ENCODE measurements around the gene HLF.

Gene HLF

DNA sequence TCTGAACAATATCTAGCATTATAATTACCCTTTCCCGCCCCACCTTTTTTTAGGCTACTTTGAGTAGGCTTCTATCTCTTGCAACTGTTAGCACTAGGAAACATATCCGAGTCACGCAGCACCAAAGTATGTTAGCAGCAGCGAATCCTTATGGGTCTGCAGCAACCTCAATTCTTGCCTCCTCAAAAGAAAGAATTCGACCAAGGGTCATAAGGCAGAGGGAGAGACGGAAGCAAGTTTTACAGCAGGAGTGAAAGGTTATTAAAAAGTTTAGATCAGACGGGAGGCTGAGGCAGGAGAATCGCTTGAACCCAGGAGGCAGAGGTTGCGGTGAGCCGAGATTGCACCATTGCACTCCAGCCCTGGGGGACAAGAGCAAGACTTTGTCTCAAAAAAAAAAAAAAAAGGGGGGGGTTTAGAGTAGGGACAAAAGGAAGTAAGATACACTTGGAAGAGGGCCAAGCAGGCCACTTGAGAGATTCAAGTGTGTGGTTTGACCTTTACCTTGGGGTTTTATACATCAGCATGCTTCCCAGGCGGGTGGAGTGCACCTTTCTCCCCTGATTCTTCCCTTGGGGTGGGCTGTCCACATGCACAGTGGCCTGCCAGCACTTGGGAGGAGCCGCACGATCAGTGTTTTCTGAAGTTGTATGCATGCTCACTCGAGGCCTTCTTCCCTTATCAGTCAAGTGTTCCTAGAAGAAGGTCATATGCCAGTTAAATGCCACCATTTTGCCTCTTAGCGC is 67.7 kb downstream of the HLF start:
- Histone ChIP-seq H3K36me3 (ENCODE audit: control insufficient read depth, insufficient read depth, low read length) (no peaks in the 10 kb centered on the region), H3K4me3 (replicated peaks; ENCODE audit: low read depth, low read length) (no peak overlapping the region), H3K27me3 (replicated peaks; ENCODE audit: control insufficient read depth, insufficient read depth, low read length) (no peaks in the 10 kb centered on the region; the same call in 1 of the 2 replicates)
- no peak for DNase-seq (ENCODE audit: extremely low read depth, insufficient read length)
- TF ChIP-seq, protein P1, sequence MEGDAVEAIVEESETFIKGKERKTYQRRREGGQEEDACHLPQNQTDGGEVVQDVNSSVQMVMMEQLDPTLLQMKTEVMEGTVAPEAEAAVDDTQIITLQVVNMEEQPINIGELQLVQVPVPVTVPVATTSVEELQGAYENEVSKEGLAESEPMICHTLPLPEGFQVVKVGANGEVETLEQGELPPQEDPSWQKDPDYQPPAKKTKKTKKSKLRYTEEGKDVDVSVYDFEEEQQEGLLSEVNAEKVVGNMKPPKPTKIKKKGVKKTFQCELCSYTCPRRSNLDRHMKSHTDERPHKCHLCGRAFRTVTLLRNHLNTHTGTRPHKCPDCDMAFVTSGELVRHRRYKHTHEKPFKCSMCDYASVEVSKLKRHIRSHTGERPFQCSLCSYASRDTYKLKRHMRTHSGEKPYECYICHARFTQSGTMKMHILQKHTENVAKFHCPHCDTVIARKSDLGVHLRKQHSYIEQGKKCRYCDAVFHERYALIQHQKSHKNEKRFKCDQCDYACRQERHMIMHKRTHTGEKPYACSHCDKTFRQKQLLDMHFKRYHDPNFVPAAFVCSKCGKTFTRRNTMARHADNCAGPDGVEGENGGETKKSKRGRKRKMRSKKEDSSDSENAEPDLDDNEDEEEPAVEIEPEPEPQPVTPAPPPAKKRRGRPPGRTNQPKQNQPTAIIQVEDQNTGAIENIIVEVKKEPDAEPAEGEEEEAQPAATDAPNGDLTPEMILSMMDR (IDR thresholded peaks at IDR 0.05; ENCODE audit: insufficient read depth, low read length, poor library complexity, severe bottlenecking) = no peak

DNA sequence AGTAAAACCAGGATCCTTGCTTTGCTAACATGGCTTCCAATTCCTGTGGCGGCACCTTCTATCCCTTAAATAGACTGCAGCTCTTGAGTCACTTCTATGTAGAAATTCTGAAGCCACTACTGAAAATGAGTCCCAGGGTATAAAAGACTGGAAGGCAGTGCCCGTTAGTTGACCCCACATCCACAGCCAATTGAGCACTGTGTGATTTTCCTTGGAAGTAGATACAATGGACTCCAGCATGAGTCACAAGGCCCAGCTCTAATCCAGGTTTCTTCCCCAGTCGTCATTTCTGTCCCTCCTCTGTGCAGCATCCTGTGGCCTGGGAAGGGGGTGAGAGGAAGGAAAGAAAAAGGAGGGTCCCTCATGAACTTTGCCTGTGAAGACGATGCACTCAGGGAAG is 69.5 kb downstream of the HLF start:
- TF ChIP-seq, protein P1 (IDR thresholded peaks at IDR 0.05; ENCODE audit: insufficient read depth, low read length, poor library complexity, severe bottlenecking) = no peak
- Histone ChIP-seq H3K4me3 (replicated peaks; ENCODE audit: low read depth, low read length) (no peak overlapping the region), H3K27me3 (replicated peaks; ENCODE audit: control insufficient read depth, insufficient read depth, low read length) (no peaks in the 10 kb centered on the region; the same call in 1 of the 2 replicates), H3K36me3 (ENCODE audit: control insufficient read depth, insufficient read depth, low read length) (no peaks in the 10 kb centered on the region)
- no peak for DNase-seq (ENCODE audit: extremely low read depth, insufficient read length)

DNA sequence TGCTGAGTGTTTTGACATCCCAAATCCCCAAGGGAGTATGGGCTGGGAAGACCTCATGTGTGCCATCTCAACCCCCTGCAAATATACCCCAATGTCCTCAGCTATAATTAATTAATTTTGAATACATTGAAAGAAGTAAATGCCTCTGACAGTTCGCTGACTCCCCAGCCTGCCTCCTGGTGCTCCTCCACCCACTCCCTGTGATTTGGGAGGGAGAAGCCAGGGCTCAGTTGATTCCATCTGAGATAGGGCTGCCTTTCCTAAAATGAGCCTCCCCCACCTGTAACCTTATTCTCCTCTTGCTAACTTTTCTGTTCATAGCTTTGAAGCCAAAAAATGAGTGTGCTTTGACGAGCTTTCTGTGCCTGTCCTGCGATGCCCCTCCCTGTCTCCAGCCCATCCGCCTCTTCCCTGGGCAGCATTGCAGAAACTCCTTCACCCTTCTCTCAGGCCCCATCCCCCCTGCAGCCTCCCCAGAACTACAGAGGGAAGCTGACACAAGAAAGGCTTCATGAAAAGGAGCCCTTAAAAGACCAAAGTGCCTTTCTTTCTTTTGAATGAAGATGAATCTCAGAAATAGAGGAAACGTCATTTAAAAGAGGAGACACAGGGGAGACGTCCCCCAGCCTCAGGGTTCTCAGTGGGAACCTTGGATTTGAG is 70.3 kb downstream of the HLF start:
- DNase-seq (ENCODE audit: extremely low read depth, insufficient read length) = no peak
- H3K27me3 ChIP-seq (replicated peaks; ENCODE audit: control insufficient read depth, insufficient read depth, low read length) = no peaks in the 10 kb centered on the region; the same call in 1 of the 2 replicates
- H3K4me3 ChIP-seq (replicated peaks; ENCODE audit: low read depth, low read length) = no peak overlapping the region
- TF ChIP-seq, protein P1 (IDR thresholded peaks at IDR 0.05; ENCODE audit: insufficient read depth, low read length, poor library complexity, severe bottlenecking) = no peak
- H3K36me3 ChIP-seq (ENCODE audit: control insufficient read depth, insufficient read depth, low read length) = no peaks in the 10 kb centered on the region

DNA sequence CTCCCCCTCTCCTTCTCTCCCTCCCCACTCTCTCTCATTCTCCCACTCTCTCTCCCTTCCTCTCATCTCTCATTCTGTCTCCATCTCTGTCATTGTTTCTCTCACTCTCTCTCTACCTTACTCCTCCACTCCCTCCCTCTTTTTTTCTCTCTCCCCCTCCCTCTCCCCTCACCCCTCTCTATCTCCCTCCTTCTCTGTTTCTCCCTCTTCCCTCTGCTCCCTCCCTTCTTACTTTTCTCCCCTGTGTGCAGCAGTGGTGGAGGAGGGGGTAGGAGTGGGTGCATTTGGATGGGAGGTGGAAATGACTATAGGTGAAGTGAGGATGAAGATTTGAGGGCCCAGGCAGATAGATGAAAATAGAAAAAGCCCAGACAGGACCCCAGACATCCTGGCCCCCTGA is 70.9 kb downstream of the HLF start:
- DNase-seq (ENCODE audit: extremely low read depth, insufficient read length) = no peak
- Histone ChIP-seq H3K27me3 (replicated peaks; ENCODE audit: control insufficient read depth, insufficient read depth, low read length) (no peaks in the 10 kb centered on the region; the same call in 1 of the 2 replicates), H3K4me3 (replicated peaks; ENCODE audit: low read depth, low read length) (no peak overlapping the region), H3K36me3 (ENCODE audit: control insufficient read depth, insufficient read depth, low read length) (no peaks in the 10 kb centered on the region)
- TF ChIP-seq, protein P1 (IDR thresholded peaks at IDR 0.05; ENCODE audit: insufficient read depth, low read length, poor library complexity, severe bottlenecking) = no peak

DNA sequence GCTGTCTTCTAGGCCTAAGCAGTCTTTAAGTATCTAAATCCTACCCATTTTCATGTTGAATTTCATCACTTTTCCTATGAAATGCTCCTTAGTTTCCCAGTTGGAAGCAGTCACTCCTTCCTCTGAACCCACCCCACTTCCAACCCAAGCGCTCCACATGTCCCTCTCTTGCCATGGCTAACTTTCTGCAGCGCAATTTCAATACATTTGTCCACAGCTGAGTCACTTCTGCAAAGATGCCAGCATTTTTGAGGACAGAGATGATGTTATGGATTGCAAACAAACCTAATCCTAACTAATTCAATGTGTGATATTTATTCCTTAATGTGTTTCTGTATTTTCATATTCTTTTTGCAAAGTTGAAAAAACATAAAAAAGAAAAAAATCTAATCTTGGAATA is 71.7 kb downstream of the HLF start:
- TF ChIP-seq, protein P1 (IDR thresholded peaks at IDR 0.05; ENCODE audit: insufficient read depth, low read length, poor library complexity, severe bottlenecking) = no peak
- Histone ChIP-seq H3K27me3 (replicated peaks; ENCODE audit: control insufficient read depth, insufficient read depth, low read length) (no peaks in the 10 kb centered on the region; the same call in 1 of the 2 replicates), H3K36me3 (ENCODE audit: control insufficient read depth, insufficient read depth, low read length) (no peaks in the 10 kb centered on the region), H3K4me3 (replicated peaks; ENCODE audit: low read depth, low read length) (no peak overlapping the region)
- DNase-seq (ENCODE audit: extremely low read depth, insufficient read length) = no peak

All from GM06990 (cell line).